MM.1S (cell line): Measurements from ENCODE around the gene PLOD1.

ENCODE experiments used
- DNase-seq: peaks from one replicate; pipeline ENCODE4 v3.0.0-alpha.2; 2015
- H2AFZ ChIP-seq: fragments of 300-600 bp; sonication (generic); 2 replicates; pipeline ENCODE4 v1.6.0; 2016; ENCODE audit warnings: antibody characterized with exemption, low read length
- H3F3A ChIP-seq: fragments of 300-600 bp; sonication (generic); 2 replicates; pipeline ENCODE4 v1.6.1; 2016; ENCODE audit warnings: mild to moderate bottlenecking, antibody characterized with exemption, low read length, moderate library complexity, mixed read lengths; ENCODE audit not compliant: insufficient read depth
- H3K27ac ChIP-seq: fragments of 300-600 bp; sonication (generic); 2 replicates; pipeline ENCODE4 v1.5.1; 2016; ENCODE audit warnings: mild to moderate bottlenecking, low read length
- H3K27me3 ChIP-seq: fragments of 300-600 bp; sonication (generic); replicated peaks from 2 replicates; pipeline ENCODE4 v1.6.0; 2016; ENCODE audit warnings: low read length; ENCODE audit not compliant: insufficient read depth
- H3K36me3 ChIP-seq: fragments of 300-600 bp; sonication (generic); replicated peaks from 2 replicates; pipeline ENCODE4 v1.6.1; 2016; ENCODE audit warnings: mild to moderate bottlenecking, low read length, mixed read lengths; ENCODE audit not compliant: insufficient read depth
- H3K4me1 ChIP-seq: fragments of 300-600 bp; sonication (generic); 2 replicates; pipeline ENCODE4 v1.6.1; 2016; ENCODE audit warnings: low read length, mixed read lengths
- H3K4me2 ChIP-seq: fragments of 300-600 bp; sonication (generic); 2 replicates; pipeline ENCODE4 v1.6.0; 2016; ENCODE audit warnings: low read depth, low read length
- H3K4me3 ChIP-seq: fragments of 300-600 bp; sonication (generic); 2 replicates; pipeline ENCODE4 v1.5.1; 2016; ENCODE audit warnings: low read length, mixed read lengths
- H3K79me2 ChIP-seq: fragments of 300-600 bp; sonication (generic); 2 replicates; pipeline ENCODE4 v1.6.1; 2016; ENCODE audit warnings: mixed run types, low read length, mixed read lengths
- H3K9ac ChIP-seq: fragments of 300-600 bp; sonication (generic); 2 replicates; pipeline ENCODE4 v1.6.1; 2016; ENCODE audit warnings: low read length, mixed read lengths
- H3K9me2 ChIP-seq: fragments of 300-600 bp; sonication (generic); replicated peaks from 2 replicates; pipeline ENCODE4 v1.6.1; 2016; ENCODE audit warnings: mild to moderate bottlenecking, low read length, mixed read lengths; ENCODE audit not compliant: insufficient read depth
- H3K9me3 ChIP-seq: fragments of 300-600 bp; sonication (generic); replicated peaks from 2 replicates; pipeline ENCODE4 v1.6.1; 2016; ENCODE audit warnings: mild to moderate bottlenecking, low read length, mixed read lengths; ENCODE audit not compliant: insufficient read depth
- H4K20me1 ChIP-seq: fragments of 300-600 bp; sonication (generic); 2 replicates; pipeline ENCODE4 v1.6.1; 2016; ENCODE audit warnings: mild to moderate bottlenecking, low read length, moderate library complexity, mixed read lengths; ENCODE audit not compliant: insufficient read depth
- CTCF ChIP-seq: fragments of 300-600 bp; sonication (generic); IDR thresholded peaks from 2 replicates; pipeline ENCODE4 v1.5.1; 2016; ENCODE audit warnings: antibody characterized with exemption, low read length, mixed read lengths
- EZH2 ChIP-seq: fragments of 300-600 bp; sonication (generic); optimal IDR thresholded peaks from 2 replicates; pipeline ENCODE3; 2017; ENCODE audit warnings: low read depth, mild to moderate bottlenecking, antibody characterized with exemption, low read length, mixed read lengths
- EZH2phosphoT487 ChIP-seq: fragments of 300-600 bp; sonication (generic); IDR thresholded peaks from 2 replicates; pipeline ENCODE4 v1.6.1; 2018; ENCODE audit warnings: antibody characterized with exemption, low read length

PLOD1 gene

GRCh38 chr1:11960715-11961114 lies 26.2 kb downstream of the PLOD1 start:
- Histone ChIP-seq H3F3A (no peaks in the 10 kb centered on the region), H3K9me3 (no peaks in the 10 kb centered on the region), H3K4me2 (no peak overlapping the region), H4K20me1 (no peaks in the 10 kb centered on the region), H3K79me2 (no peaks in the 10 kb centered on the region), H3K9me2 (no peaks in the 10 kb centered on the region), H3K9ac (no peak overlapping the region), H3K27ac (no peak overlapping the region), H3K4me3 (no peak overlapping the region), H2AFZ (no peak overlapping the region), H3K27me3 (no peaks in the 10 kb centered on the region), H3K4me1 (no peaks in the 10 kb centered on the region), H3K36me3 (no peaks in the 10 kb centered on the region)
- no peak for TF ChIP-seq EZH2phosphoT487
- no peak for TF ChIP-seq CTCF
- TF ChIP-seq EZH2: no peak
- no peak for DNase-seq

- no peak for DNase-seq
- H3K4me2 ChIP-seq: no peak overlapping the region
- H3K9me3 ChIP-seq: no peaks in the 10 kb centered on the region
- TF ChIP-seq EZH2phosphoT487: no peak
- TF ChIP-seq CTCF: no peak
- no peak for TF ChIP-seq EZH2
- H3K36me3 ChIP-seq: no peaks in the 10 kb centered on the region
- H3K79me2 ChIP-seq: no peaks in the 10 kb centered on the region
- no peaks in the 10 kb centered on the region for H3K4me1 ChIP-seq
- H3K27me3 ChIP-seq: no peaks in the 10 kb centered on the region
- H3K9ac ChIP-seq: no peak overlapping the region
- no peaks in the 10 kb centered on the region for H4K20me1 ChIP-seq
- no peaks in the 10 kb centered on the region for H3K9me2 ChIP-seq
- H3K4me3 ChIP-seq: no peak overlapping the region
- no peak overlapping the region for H3K27ac ChIP-seq
- no peak overlapping the region for H2AFZ ChIP-seq
- no peaks in the 10 kb centered on the region for H3F3A ChIP-seq
Measured at GRCh38 chr1:11961230-11961629, 26.7 kb downstream of the PLOD1 start.

GRCh38 chr1:11963622-11964021 lies 29.1 kb downstream of the PLOD1 start:
- H2AFZ ChIP-seq: no peak overlapping the region
- H3K36me3 ChIP-seq: no peaks in the 10 kb centered on the region
- no peaks in the 10 kb centered on the region for H3K79me2 ChIP-seq
- H4K20me1 ChIP-seq: no peaks in the 10 kb centered on the region
- no peak for DNase-seq
- no peaks in the 10 kb centered on the region for H3F3A ChIP-seq
- no peaks in the 10 kb centered on the region for H3K9me2 ChIP-seq
- H3K4me1 ChIP-seq: no peaks in the 10 kb centered on the region
- H3K9me3 ChIP-seq: no peaks in the 10 kb centered on the region
- TF ChIP-seq EZH2 (no peak), CTCF (no peak), EZH2phosphoT487 (no peak)
- no peak overlapping the region for H3K4me3 ChIP-seq
- no peaks in the 10 kb centered on the region for H3K27me3 ChIP-seq
- no peak overlapping the region for H3K4me2 ChIP-seq
- H3K9ac ChIP-seq: no peak overlapping the region
- H3K27ac ChIP-seq: no peak overlapping the region

GRCh38 chr1:11964656-11965055 lies 30.1 kb downstream of the PLOD1 start:
- Histone ChIP-seq H3K36me3 (no peaks in the 10 kb centered on the region), H3K4me3 (no peak overlapping the region), H4K20me1 (no peaks in the 10 kb centered on the region), H2AFZ (no peak overlapping the region), H3K4me1 (no peaks in the 10 kb centered on the region), H3K27me3 (no peaks in the 10 kb centered on the region), H3F3A (no peaks in the 10 kb centered on the region), H3K9me2 (no peaks in the 10 kb centered on the region), H3K9me3 (no peaks in the 10 kb centered on the region), H3K79me2 (no peaks in the 10 kb centered on the region), H3K9ac (no peak overlapping the region), H3K27ac (no peak overlapping the region), H3K4me2 (no peak overlapping the region)
- DNase-seq: no peak
- no peak for TF ChIP-seq CTCF
- TF ChIP-seq EZH2: no peak
